CD14-positive monocyte (primary cell): ENCODE data around the gene INF2. TPM values are rescaled to one million over a fixed set of nuclear protein-coding genes. Genes with fewer than 3 reads are reported as not detected.

Experiments used
- DNase-seq, 3 donors: peaks; one replicate each; pipeline ENCODE4 v3.0.0-alpha.2; 2011 to 2022
- H2AFZ ChIP-seq: 2 replicates; pipeline ENCODE4 v1.6.0; 2012; ENCODE audit warnings: mild to moderate bottlenecking, low read depth, low read length, inconsistent platforms; ENCODE audit not compliant: insufficient read depth, poor library complexity, severe bottlenecking
- H3K27ac ChIP-seq, 2 donors: 1 replicate in 1 of 2; 2 replicates in 1 of 2; pipeline ENCODE4 v1.5.1; 2012 to 2013; ENCODE audit warnings: low read length in 2 of 2, control low read depth in 1 of 2, inconsistent platforms in 1 of 2, low read depth in 1 of 2, mild to moderate bottlenecking in 1 of 2
- H3K27me3 ChIP-seq, 2 donors: one replicate each; pipeline versions ENCODE4 v1.6.0 to v1.6.1; 2011 to 2013; ENCODE audit warnings: low read length in 2 of 2; ENCODE audit not compliant: control insufficient read depth in 2 of 2, insufficient read depth in 2 of 2
- H3K36me3 ChIP-seq, 2 donors: replicated peaks in 1 of 2; 1 replicate in 1 of 2; 2 replicates in 1 of 2; pipeline versions ENCODE4 v1.5.1 to v1.6.1; 2012 to 2013; ENCODE audit warnings: low read length in 2 of 2, control low read depth in 1 of 2, inconsistent platforms in 1 of 2, mild to moderate bottlenecking in 1 of 2; ENCODE audit not compliant: insufficient read depth in 2 of 2, control insufficient read depth in 1 of 2
- H3K4me1 ChIP-seq, 2 donors: 1 replicate in 1 of 2; 2 replicates in 1 of 2; pipeline versions ENCODE4 v1.5.1 to v1.6.1; 2012 to 2013; ENCODE audit warnings: low read length in 2 of 2, control low read depth in 1 of 2, inconsistent platforms in 1 of 2, mild to moderate bottlenecking in 1 of 2, moderate library complexity in 1 of 2; ENCODE audit not compliant: insufficient read depth in 2 of 2, control insufficient read depth in 1 of 2
- H3K4me2 ChIP-seq: replicated peaks from 2 replicates; pipeline ENCODE3; 2012; ENCODE audit warnings: low read length, moderate library complexity, mild to moderate bottlenecking; ENCODE audit not compliant: poor library complexity, severe bottlenecking; ENCODE audit errors: extremely low read depth
- H3K4me3 ChIP-seq, 3 experiments: fragments of 200-600 bp in 1 of 3; sonication (generic) in 1 of 3; replicated peaks in 1 of 3; 1 replicate in 2 of 3; 2 replicates in 1 of 3; pipeline ENCODE4 v1.5.1; 2011 to 2013; ENCODE audit warnings: low read length in 3 of 3, mild to moderate bottlenecking in 3 of 3, control low read depth in 2 of 3, low read depth in 2 of 3, inconsistent platforms in 1 of 3, moderate library complexity in 1 of 3
- H3K79me2 ChIP-seq: 2 replicates; pipeline ENCODE4 v1.6.0; 2012; ENCODE audit warnings: mild to moderate bottlenecking, control low read depth, inconsistent platforms, low read length, moderate library complexity; ENCODE audit not compliant: insufficient read depth
- H3K9ac ChIP-seq: 2 replicates; pipeline ENCODE4 v1.6.0; 2017; ENCODE audit warnings: low read length, mild to moderate bottlenecking; ENCODE audit not compliant: insufficient read depth, poor library complexity, severe bottlenecking
- H3K9me3 ChIP-seq, 2 donors: replicated peaks in 1 of 2; 1 replicate in 1 of 2; 2 replicates in 1 of 2; pipeline versions ENCODE4 v1.5.1 to v1.6.1; 2012 to 2013; ENCODE audit warnings: low read length in 2 of 2, control low read depth in 1 of 2; ENCODE audit not compliant: control insufficient read depth in 1 of 2, insufficient read depth in 1 of 2
- H4K20me1 ChIP-seq: 2 replicates; pipeline ENCODE4 v1.6.0; 2012; ENCODE audit warnings: mild to moderate bottlenecking, low read length, control low read depth, moderate library complexity; ENCODE audit not compliant: insufficient read depth
- H3K27ac Mint-ChIP-seq, 7 donors: one replicate each; pipeline ENCODE4 v1.8.0; 2020; ENCODE audit warnings: mild to moderate bottlenecking in 7 of 7, mixed read lengths in 7 of 7, moderate library complexity in 6 of 7, inconsistent platforms in 2 of 7
- H3K27me3 Mint-ChIP-seq, 3 donors: one replicate each; pipeline ENCODE4 v1.8.0; 2021 to 2022; ENCODE audit warnings: low read depth in 3 of 3, mild to moderate bottlenecking in 3 of 3, mixed read lengths in 3 of 3, moderate library complexity in 3 of 3, inconsistent platforms in 1 of 3
- H3K36me3 Mint-ChIP-seq, 2 donors: one replicate each; pipeline ENCODE4 v1.8.0; 2020; ENCODE audit warnings: mixed read lengths in 2 of 2, inconsistent platforms in 1 of 2, mild to moderate bottlenecking in 1 of 2
- H3K4me1 Mint-ChIP-seq: one replicate; pipeline ENCODE4 v1.8.0; 2020; ENCODE audit warnings: mild to moderate bottlenecking, mixed read lengths
- H3K4me3 Mint-ChIP-seq, 2 donors: one replicate each; pipeline ENCODE4 v1.8.0; 2020; ENCODE audit warnings: mild to moderate bottlenecking in 2 of 2, mixed read lengths in 2 of 2, moderate library complexity in 1 of 2
- H3K9me3 Mint-ChIP-seq, 7 donors: one replicate each; pipeline ENCODE4 v1.8.0; 2020 to 2022; ENCODE audit warnings: mixed read lengths in 7 of 7, mild to moderate bottlenecking in 6 of 7, moderate library complexity in 6 of 7, inconsistent platforms in 2 of 7
- CTCF ChIP-seq: fragments of 200-600 bp; IDR thresholded peaks from one replicate; pipeline ENCODE4 v1.8.0; 2022; ENCODE audit warnings: antibody characterized with exemption, mild to moderate bottlenecking
- WGBS: methylation state at CpG from one replicate; pipeline ENCODE4 v1.1.5; 2013; ENCODE audit warnings: missing lambda C conversion rate; ENCODE audit not compliant: insufficient coverage; 5-methylcytosine and 5-hydroxymethylcytosine counted together
- intact Hi-C, 2 donors: fragments of 100-400 bp; cut with micrococcal nuclease; formaldehyde crosslinking; loops; one replicate each; pipeline versions ENCODE4 v1.15.0 to v1.15.1; 2023
- polyA plus RNA-seq, 3 donors: library from polyadenylated mRNA; depleted of rRNA in 1 of 3; unstranded in 2 of 3; stranded (reverse) in 1 of 3; fragments of 300-500 nt in 2 of 3; fragments of >200 nt in 1 of 3; fragmentation: Illumina TruSeq in 2 of 3; gene quantifications; 1 replicate in 2 of 3; 2 replicates in 1 of 3; pipeline ENCODE4 v1.2.3, GENCODE V29; 2012 to 2021

INF2 gene
- polyA plus RNA-seq, 3 donors = 2.9 to 23.3 (median 3.8) TPM

DNA sequence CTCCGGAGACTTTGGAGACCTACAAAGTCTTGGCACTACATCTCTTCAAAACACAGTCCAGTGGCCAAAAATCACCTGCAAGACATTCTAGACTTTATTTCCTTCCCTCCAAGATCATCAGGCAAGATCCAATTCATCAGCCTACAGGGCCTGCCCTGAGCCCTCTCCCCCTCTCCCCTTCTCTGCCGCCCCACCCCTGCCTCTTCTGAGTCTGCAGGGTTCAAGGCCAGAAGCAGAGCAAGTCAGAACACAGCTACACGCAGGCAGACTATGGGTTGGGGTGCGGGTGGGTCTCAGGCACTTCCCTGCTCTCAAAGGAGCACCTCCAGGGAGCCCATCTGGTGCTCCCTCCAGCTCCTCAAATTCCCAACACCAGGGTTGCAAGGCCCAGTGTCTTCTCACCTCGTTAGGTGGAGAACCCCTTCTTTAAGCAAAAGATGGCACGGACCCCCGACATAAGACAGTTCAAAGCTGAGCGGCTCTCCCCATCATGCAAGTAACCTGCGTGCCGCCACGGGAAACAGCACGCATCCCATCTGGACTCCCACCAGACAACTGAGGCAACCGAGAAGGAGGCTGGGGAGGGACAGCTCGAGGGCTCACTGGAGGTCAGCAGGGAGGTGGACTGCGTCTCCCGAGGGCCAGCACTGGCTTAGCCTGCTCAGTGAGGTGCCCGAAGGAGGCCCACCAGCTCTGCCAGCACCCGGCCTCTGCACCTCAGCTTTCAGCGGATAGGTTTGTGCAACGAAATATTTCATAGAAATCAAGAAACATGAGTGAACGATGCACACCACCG, 5.6 kb upstream of the INF2 start:
- peaks cover 0 to 4% (median 0%) of the 10 kb centered on the region in 7 donors for H3K9me3 Mint-ChIP-seq
- H3K27ac ChIP-seq = no peak overlapping the region
- H3K27ac Mint-ChIP-seq = peak overlapping the region in 1 of 7 donors; percentile 16
- no peaks in the 10 kb centered on the region for H4K20me1 ChIP-seq
- H3K4me2 ChIP-seq = no peak overlapping the region
- WGBS = 98% methylated on average over 18 of the region's 22 CpGs
- H3K9ac ChIP-seq = no peak overlapping the region
- H3K4me1 ChIP-seq = peaks cover 46 to 67% of the 10 kb centered on the region in 2 donors
- peaks cover 0 to 9% of the 10 kb centered on the region in 2 donors for H3K27me3 ChIP-seq
- H3K79me2 ChIP-seq = no peaks in the 10 kb centered on the region
- H3K36me3 Mint-ChIP-seq = no peaks in the 10 kb centered on the region
- H3K4me3 Mint-ChIP-seq = no peak overlapping the region
- intact Hi-C loops = no loop called here
- H3K36me3 ChIP-seq = no peaks in the 10 kb centered on the region
- H3K9me3 ChIP-seq = no peaks in the 10 kb centered on the region
- no peak for TF ChIP-seq CTCF
- no peak overlapping the region for H2AFZ ChIP-seq
- H3K4me1 Mint-ChIP-seq = peaks cover 47% of the 10 kb centered on the region
- DNase-seq = no peak
- H3K4me3 ChIP-seq = no peak overlapping the region
- H3K27me3 Mint-ChIP-seq = peaks cover 9 to 18% (median 9%) of the 10 kb centered on the region in 3 donors

GRCh38 chr14:104684449-104684821, 5.0 kb upstream of the INF2 start:
- H3K9me3 ChIP-seq = no peaks in the 10 kb centered on the region
- H3K36me3 ChIP-seq = no peaks in the 10 kb centered on the region
- no peak overlapping the region for H3K27ac ChIP-seq
- intact Hi-C loops = no loop called here
- peaks cover 46 to 66% of the 10 kb centered on the region in 2 donors for H3K4me1 ChIP-seq
- DNase-seq = no peak
- Mint-ChIP-seq H3K27ac (peak overlapping the region in 1 of 7 donors; percentile 16), H3K9me3 (peaks cover 0 to 4% (median 0%) of the 10 kb centered on the region in 7 donors), H3K4me3 (no peak overlapping the region), H3K27me3 (peaks cover 10 to 18% (median 11%) of the 10 kb centered on the region in 3 donors), H3K4me1 (peaks cover 48% of the 10 kb centered on the region), H3K36me3 (no peaks in the 10 kb centered on the region)
- H3K79me2 ChIP-seq = no peaks in the 10 kb centered on the region
- no peak overlapping the region for H3K9ac ChIP-seq
- H3K27me3 ChIP-seq = peaks cover 0 to 13% of the 10 kb centered on the region in 2 donors
- H4K20me1 ChIP-seq = no peaks in the 10 kb centered on the region
- no peak for TF ChIP-seq CTCF
- no peak overlapping the region for H3K4me3 ChIP-seq
- no peak overlapping the region for H3K4me2 ChIP-seq
- H2AFZ ChIP-seq = no peak overlapping the region
- WGBS = 99% methylated on average over 8 of the region's 10 CpGs
